PC-3 (cell line): ENCODE data around the gene TMTC3.

ENCODE experiments used
- CTCF ChIP-seq: fragments of 300-600 bp; sonication (generic); conservative IDR thresholded peaks from 2 replicates; pipeline ENCODE4 v1.5.1; 2017; ENCODE audit warnings: antibody characterized with exemption, low read depth, mild to moderate bottlenecking, low read length
- EZH2 ChIP-seq: fragments of 300-600 bp; sonication (generic); IDR thresholded peaks from one replicate; pipeline ENCODE4 v1.6.1; 2017; ENCODE audit warnings: antibody characterized with exemption, mild to moderate bottlenecking, low read length; ENCODE audit not compliant: unreplicated experiment
- EZH2phosphoT487 ChIP-seq: fragments of 300-600 bp; sonication (generic); IDR thresholded peaks from 2 replicates; pipeline ENCODE4 v1.6.1; 2018; ENCODE audit warnings: mild to moderate bottlenecking, antibody characterized with exemption, low read length, borderline replicate concordance

GRCh38 chr12:88242939-88243338 is 100.8 kb downstream of the TMTC3 start:
- no peak for TF ChIP-seq CTCF
- no peak for TF ChIP-seq EZH2
- no peak for TF ChIP-seq EZH2phosphoT487
